H9 (cell line): ENCODE results near the gene SCTR. TPM values are rescaled to one million over a fixed set of nuclear protein-coding genes. Genes with fewer than 3 reads are reported as not detected.

Experiments used
- DNase-seq: peaks from one replicate; pipeline ENCODE4 v3.0.0-alpha.2; 2017
- H2AFZ ChIP-seq: one replicate; pipeline ENCODE4 v1.6.1; 2013; ENCODE audit warnings: mild to moderate bottlenecking, low read length, control low read depth, moderate library complexity
- H2AK5ac ChIP-seq: 2 replicates; pipeline ENCODE4 v1.6.1; 2013; ENCODE audit warnings: low read length, control low read depth, mixed read lengths; ENCODE audit not compliant: insufficient read length
- H2BK120ac ChIP-seq: one replicate; pipeline ENCODE4 v1.6.1; 2013; ENCODE audit warnings: low read depth, mild to moderate bottlenecking, low read length, control low read depth, inconsistent platforms; ENCODE audit not compliant: poor library complexity, severe bottlenecking
- H2BK12ac ChIP-seq: 2 replicates; pipeline ENCODE4 v1.6.1; 2013; ENCODE audit warnings: low read length, control low read depth, mixed read lengths, low read depth; ENCODE audit not compliant: insufficient read length
- H2BK15ac ChIP-seq: 2 replicates; pipeline ENCODE4 v1.6.1; 2013; ENCODE audit warnings: low read depth, low read length, control low read depth
- H2BK20ac ChIP-seq: one replicate; pipeline ENCODE4 v1.6.1; 2013; ENCODE audit warnings: low read depth, mild to moderate bottlenecking, low read length, control low read depth, inconsistent platforms; ENCODE audit not compliant: poor library complexity, severe bottlenecking
- H2BK5ac ChIP-seq: 2 replicates; pipeline ENCODE4 v1.6.1; 2013; ENCODE audit warnings: low read length, control low read depth, mixed read lengths; ENCODE audit not compliant: insufficient read length
- H3K14ac ChIP-seq: 2 replicates; pipeline ENCODE4 v1.6.1; 2013; ENCODE audit warnings: low read length, control low read depth; ENCODE audit not compliant: insufficient read depth
- H3K18ac ChIP-seq: 2 replicates; pipeline ENCODE4 v1.6.1; 2013; ENCODE audit warnings: low read depth, mild to moderate bottlenecking, mixed read lengths, low read length, control low read depth; ENCODE audit not compliant: insufficient read length
- H3K23ac ChIP-seq: 2 replicates; pipeline ENCODE4 v1.6.1; 2013; ENCODE audit warnings: low read length, control low read depth, mixed read lengths, low read depth; ENCODE audit not compliant: insufficient read length
- H3K23me2 ChIP-seq: 2 replicates; pipeline ENCODE4 v1.6.1; 2013; ENCODE audit warnings: low read depth, mild to moderate bottlenecking, mixed read lengths, low read length, control low read depth; ENCODE audit not compliant: insufficient read length, poor library complexity, severe bottlenecking
- H3K27ac ChIP-seq: 2 replicates; pipeline ENCODE4 v1.5.1; 2013; ENCODE audit warnings: low read length, control low read depth, mixed read lengths, low read depth; ENCODE audit not compliant: insufficient read length
- H3K27me3 ChIP-seq: 2 replicates; pipeline ENCODE4 v1.6.1; 2013; ENCODE audit warnings: low read length, control low read depth, inconsistent platforms; ENCODE audit not compliant: insufficient read depth
- H3K4ac ChIP-seq: 2 replicates; pipeline ENCODE4 v1.6.1; 2013; ENCODE audit warnings: low read depth, mild to moderate bottlenecking, control low read depth, inconsistent platforms, low read length, moderate library complexity
- H3K4me1 ChIP-seq: 2 replicates; pipeline ENCODE4 v1.6.1; 2013; ENCODE audit warnings: low read length, control low read depth, inconsistent platforms; ENCODE audit not compliant: insufficient read depth
- H3K4me2 ChIP-seq: 2 replicates; pipeline ENCODE4 v1.6.1; 2013; ENCODE audit warnings: low read length, control low read depth, mixed read lengths; ENCODE audit not compliant: insufficient read length, insufficient read depth
- H3K56ac ChIP-seq: 2 replicates; pipeline ENCODE4 v1.6.1; 2013; ENCODE audit warnings: low read depth, mild to moderate bottlenecking, mixed read lengths, low read length, control low read depth; ENCODE audit not compliant: insufficient read length
- H3K79me1 ChIP-seq: 2 replicates; pipeline ENCODE4 v1.6.1; 2013; ENCODE audit warnings: low read depth, mild to moderate bottlenecking, moderate library complexity, low read length, control low read depth, inconsistent platforms; ENCODE audit not compliant: insufficient read depth, poor library complexity, severe bottlenecking
- H3K79me2 ChIP-seq: 2 replicates; pipeline ENCODE4 v1.6.1; 2013; ENCODE audit warnings: low read length, control low read depth, inconsistent platforms; ENCODE audit not compliant: insufficient read depth
- H3K9ac ChIP-seq: 2 replicates; pipeline ENCODE4 v1.6.1; 2013; ENCODE audit warnings: low read length, control low read depth, mixed read lengths; ENCODE audit not compliant: insufficient read length; ENCODE audit errors: extremely low read depth
- H3K9me3 ChIP-seq: one replicate; pipeline ENCODE4 v1.6.1; 2013; ENCODE audit warnings: low read depth, low read length, inconsistent platforms; ENCODE audit not compliant: control insufficient read depth
- H3T11ph ChIP-seq: one replicate; pipeline ENCODE4 v1.6.1; 2013; ENCODE audit warnings: mild to moderate bottlenecking, low read length, control low read depth, inconsistent platforms
- H4K20me1 ChIP-seq: one replicate; pipeline ENCODE4 v1.6.1; 2013; ENCODE audit not compliant: control insufficient read depth, insufficient read length, insufficient read depth
- H4K5ac ChIP-seq: 2 replicates; pipeline ENCODE4 v1.6.1; 2013; ENCODE audit warnings: low read depth, mild to moderate bottlenecking, mixed read lengths, low read length, control low read depth; ENCODE audit not compliant: insufficient read length
- H4K8ac ChIP-seq: replicated peaks from 2 replicates; pipeline ENCODE4 v1.6.1; 2013; ENCODE audit warnings: low read length, control low read depth, mixed read lengths, low read depth; ENCODE audit not compliant: insufficient read length
- H4K91ac ChIP-seq: 2 replicates; pipeline ENCODE4 v1.6.1; 2013; ENCODE audit warnings: low read depth, mild to moderate bottlenecking, moderate library complexity, mixed read lengths, low read length, control low read depth; ENCODE audit not compliant: insufficient read length
- H3K27ac Mint-ChIP-seq, 3 experiments: 2 replicates in 2 of 3; 3 replicates in 1 of 3; pipeline ENCODE4 v1.8.0; 2020 to 2021; ENCODE audit warnings: mixed read lengths in 3 of 3, mild to moderate bottlenecking in 1 of 3, moderate library complexity in 1 of 3
- H3K27me3 Mint-ChIP-seq: 2 replicates; pipeline ENCODE4 v1.8.0; 2021; ENCODE audit warnings: low read depth, mild to moderate bottlenecking, moderate library complexity, mixed read lengths
- H3K36me3 Mint-ChIP-seq, 3 experiments: 2 replicates in 2 of 3; 3 replicates in 1 of 3; pipeline ENCODE4 v1.8.0; 2020 to 2021; ENCODE audit warnings: low read depth in 3 of 3, mixed read lengths in 3 of 3; ENCODE audit not compliant: insufficient read depth in 1 of 3
- H3K4me1 Mint-ChIP-seq, 2 experiments: 2 replicates each; pipeline ENCODE4 v1.8.0; 2020; ENCODE audit warnings: mixed read lengths in 2 of 2
- H3K4me3 Mint-ChIP-seq, 2 experiments: 2 replicates in 1 of 2; 3 replicates in 1 of 2; pipeline ENCODE4 v1.8.0; 2020 to 2021; ENCODE audit warnings: mild to moderate bottlenecking in 2 of 2, mixed read lengths in 2 of 2, moderate library complexity in 1 of 2
- H3K9me3 Mint-ChIP-seq, 2 experiments: 2 replicates in 1 of 2; 3 replicates in 1 of 2; pipeline ENCODE4 v1.8.0; 2020; ENCODE audit warnings: mild to moderate bottlenecking in 2 of 2, mixed read lengths in 2 of 2, moderate library complexity in 1 of 2
- CTCF ChIP-seq: fragments of 200-600 bp; sonication (generic); conservative IDR thresholded peaks from 3 replicates; pipeline ENCODE4 v1.8.0; 2021; ENCODE audit warnings: antibody characterized with exemption, mild to moderate bottlenecking
- WGBS: extraction: QIAGEN DNeasy Blood & Tissue Kit; methylation state at CpG from one replicate; pipeline ENCODE4 v1.1.7; 2013; ENCODE audit warnings: missing lambda C conversion rate, low lambda C conversion rate, mixed read lengths; ENCODE audit not compliant: insufficient read length; ENCODE audit errors: extremely low coverage; 5-methylcytosine and 5-hydroxymethylcytosine counted together
- total RNA-seq: library from RNA; stranded (reverse); gene quantifications from 2 replicates; pipeline ENCODE4 v1.2.1, GENCODE V29; 2021

The SCTR gene
- total RNA-seq, 1 experiment from 2014 or later = not detected

GRCh38 chr2:119460076-119460475, 64.2 kb downstream of the SCTR start:
- Histone ChIP-seq H3K4me2 (no peak overlapping the region), H2BK120ac (no peak overlapping the region), H4K91ac (no peak overlapping the region), H3K79me2 (no peaks in the 10 kb centered on the region; the same call in 1 of the 2 replicates), H2AK5ac (no peak overlapping the region), H3T11ph (no peak overlapping the region), H3K9ac (no peak overlapping the region), H3K79me1 (no peaks in the 10 kb centered on the region), H3K9me3 (no peaks in the 10 kb centered on the region), H2BK12ac (no peak overlapping the region), H3K14ac (no peak overlapping the region), H4K8ac (no peak overlapping the region), H4K5ac (no peak overlapping the region), H2BK5ac (no peak overlapping the region), H3K4ac (no peak overlapping the region), H2BK15ac (no peak overlapping the region), H3K27ac (no peak overlapping the region), H3K23me2 (no peaks in the 10 kb centered on the region), H2BK20ac (no peak overlapping the region), H3K56ac (no peak overlapping the region), H3K18ac (no peak overlapping the region), H3K4me1 (no peaks in the 10 kb centered on the region), H3K23ac (no peak overlapping the region), H4K20me1 (no peaks in the 10 kb centered on the region), H2AFZ (no peak overlapping the region), H3K27me3 (no peaks in the 10 kb centered on the region)
- no peaks in the 10 kb centered on the region for H3K36me3 Mint-ChIP-seq
- H3K27ac Mint-ChIP-seq = no peak overlapping the region
- DNase-seq = no peak
- no peaks in the 10 kb centered on the region; a peak in 1 of 5 replicates for H3K9me3 Mint-ChIP-seq
- no CpG with 5 or more reads among the region's 2 CpGs for WGBS
- peaks cover 0 to 8% of the 10 kb centered on the region in 2 experiments; a peak in 3 of 4 replicates for H3K4me1 Mint-ChIP-seq
- H3K4me3 Mint-ChIP-seq = no peak overlapping the region
- TF ChIP-seq CTCF = no peak
- peaks cover 10% of the 10 kb centered on the region for H3K27me3 Mint-ChIP-seq
